HG02840 (cell line): ENCODE measurements around the gene CYP3A7.
"Not testable (repeated sequence)": the region's sequence is repeated elsewhere in the genome, so short reads cannot be mapped to it uniquely, and the experiment has no call there.

Source experiments
- ATAC-seq: cut with Tn5 transposase; IDR thresholded peaks from one replicate; pipeline ENCODE4 v1.9.1; 2021; ENCODE audit warnings: mild to moderate bottlenecking, moderate library complexity, moderate number of reproducible peaks; ENCODE audit not compliant: unreplicated experiment, low FRiP score

The CYP3A7 gene

DNA sequence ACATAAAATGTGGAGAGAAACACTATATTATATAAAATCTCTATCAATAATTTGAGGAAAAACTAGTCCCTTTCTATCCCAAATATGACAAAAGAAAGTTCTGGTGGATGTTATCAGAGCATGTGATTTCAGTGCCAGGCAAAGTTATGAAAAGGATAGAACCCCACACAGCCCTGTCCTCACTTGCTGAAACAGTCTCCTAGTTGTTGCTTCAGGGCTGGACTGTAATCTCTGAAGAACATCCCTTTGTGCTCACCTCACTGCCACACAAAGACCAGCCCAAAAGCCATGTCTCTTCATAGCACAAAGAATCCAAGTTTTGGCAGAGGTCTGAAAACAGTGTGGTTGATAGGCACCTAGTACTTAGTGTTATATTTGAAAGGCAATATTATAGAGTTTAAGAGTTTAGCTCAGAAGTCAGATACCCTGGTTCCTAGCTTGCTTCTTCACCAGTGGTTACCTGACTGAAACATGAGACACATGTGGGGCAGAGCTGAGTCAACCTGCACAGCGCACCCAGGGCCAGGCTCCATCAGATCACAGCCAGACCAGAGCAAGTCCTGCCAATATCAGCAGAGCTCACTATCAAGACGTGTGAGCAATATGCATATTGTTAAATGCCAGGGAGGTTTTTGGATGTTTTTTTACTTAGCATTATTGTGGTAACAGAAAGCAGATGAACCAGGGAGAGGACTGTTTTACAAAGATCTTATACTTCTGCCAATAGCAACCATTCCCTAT, 25.0 kb downstream of the CYP3A7 start:
- no peak for ATAC-seq

GRCh38 chr7:99709260-99709659, 25.7 kb downstream of the CYP3A7 start:
- no peak for ATAC-seq

GRCh38 chr7:99707096-99707495, 27.9 kb downstream of the CYP3A7 start:
- no peak for ATAC-seq

GRCh38 chr7:99699946-99700345, 35.0 kb downstream of the CYP3A7 start:
- no peak for ATAC-seq

DNA sequence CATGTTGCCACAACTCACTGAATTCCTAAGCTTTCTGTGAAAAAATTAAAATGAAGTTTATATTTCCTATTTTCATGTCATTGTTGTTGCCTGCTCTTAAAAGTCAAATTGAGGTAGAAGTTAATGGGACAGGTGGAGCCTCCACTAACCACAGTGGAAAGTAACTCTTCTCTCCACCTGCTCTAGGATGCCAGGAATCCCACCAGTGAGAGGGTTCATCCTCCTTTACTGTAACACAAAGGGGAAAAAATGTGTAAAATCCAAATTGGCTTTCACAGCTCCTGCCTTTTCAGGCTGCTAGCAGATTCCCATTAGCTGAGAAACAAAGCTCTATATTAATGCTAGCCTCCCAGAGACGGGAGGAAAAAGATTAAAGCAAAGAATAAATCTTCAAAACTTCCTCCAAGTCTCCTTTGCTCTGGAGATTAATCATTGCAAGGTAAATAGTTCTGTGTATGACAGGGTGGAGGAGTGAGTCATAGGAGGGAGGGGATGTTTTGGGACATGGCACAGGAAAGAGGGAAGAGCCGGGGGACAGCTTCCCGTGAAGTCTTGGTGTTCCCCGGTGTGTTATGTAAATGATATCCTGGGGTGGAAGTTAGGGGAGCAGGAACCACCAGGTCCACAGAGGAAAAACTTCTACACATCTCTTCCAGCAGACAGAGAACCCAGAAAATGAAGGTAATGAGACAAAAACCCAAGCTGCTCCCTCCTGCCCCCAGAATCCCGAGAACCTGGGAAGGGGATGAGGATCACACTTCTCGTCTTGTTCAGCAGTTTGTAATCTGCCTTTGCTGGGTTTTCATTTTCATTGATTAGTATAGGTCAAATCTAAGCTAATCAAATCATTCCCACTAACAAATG, 35.9 kb downstream of the CYP3A7 start:
- not testable (repeated sequence) for ATAC-seq

DNA sequence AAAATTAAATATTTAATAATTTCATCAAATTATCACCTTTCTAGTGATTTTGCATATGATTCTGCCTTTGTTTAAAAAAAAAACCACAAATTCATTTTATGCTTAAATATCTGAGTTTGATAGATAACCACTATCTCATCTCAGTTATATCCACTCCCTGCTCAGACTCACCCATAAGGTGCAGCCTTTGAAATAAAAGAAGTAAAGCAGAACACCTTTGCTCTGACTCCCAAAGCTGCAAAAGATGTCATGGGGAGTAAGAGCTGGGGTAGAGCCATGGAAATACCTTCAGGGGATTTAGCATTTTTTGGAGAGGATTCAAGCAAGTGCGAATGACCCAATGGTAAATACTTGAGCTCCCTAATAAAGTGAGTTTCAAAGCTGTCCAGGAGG, 40.1 kb downstream of the CYP3A7 start:
- ATAC-seq, result no peak

GRCh38 chr7:99694201-99694911, 40.6 kb downstream of the CYP3A7 start:
- ATAC-seq, result no peak

- ATAC-seq, result no peak
Observed at GRCh38 chr7:99693427-99694200, 41.4 kb downstream of the CYP3A7 start.

DNA sequence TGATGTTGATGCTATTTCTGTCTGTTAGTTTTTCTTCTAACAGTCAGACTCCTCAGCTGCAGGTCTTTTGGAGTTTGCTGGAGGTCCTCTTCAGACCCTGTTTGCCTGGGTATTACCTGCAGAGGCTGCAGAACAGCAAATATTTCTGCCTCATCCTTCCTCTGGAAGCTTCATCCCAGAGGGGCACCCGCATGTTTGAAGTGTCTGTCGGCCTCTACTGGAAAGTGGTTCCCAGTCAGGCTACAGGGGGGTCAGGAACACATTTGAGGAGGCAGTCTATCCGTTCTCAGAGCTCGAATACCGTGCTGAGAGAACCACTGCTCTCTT, 41.9 kb downstream of the CYP3A7 start:
- ATAC-seq, result no peak

- not testable (repeated sequence) for ATAC-seq
Observed at GRCh38 chr7:99692563-99692962, 42.4 kb downstream of the CYP3A7 start.

- not testable (repeated sequence) for ATAC-seq
Observed at GRCh38 chr7:99691658-99692057, 43.3 kb downstream of the CYP3A7 start.

DNA sequence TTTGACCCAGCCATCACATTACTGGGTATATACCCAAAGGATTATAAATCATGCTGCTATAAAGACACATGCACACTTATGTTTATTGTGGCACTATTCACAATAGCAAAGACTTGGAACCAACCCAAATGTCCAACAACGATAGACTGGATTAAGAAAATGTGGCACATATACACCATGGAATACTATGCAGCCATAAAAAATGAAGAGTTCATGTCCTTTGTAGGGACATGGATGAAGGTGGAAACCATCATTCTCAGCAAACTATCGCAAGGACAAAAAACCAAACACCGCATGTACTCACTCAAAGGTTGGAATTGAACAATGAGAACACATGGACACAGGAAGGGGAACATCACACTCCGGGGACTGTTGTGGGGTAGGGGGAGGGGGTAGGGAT, 44.1 kb downstream of the CYP3A7 start:
- not testable (repeated sequence) for ATAC-seq

DNA sequence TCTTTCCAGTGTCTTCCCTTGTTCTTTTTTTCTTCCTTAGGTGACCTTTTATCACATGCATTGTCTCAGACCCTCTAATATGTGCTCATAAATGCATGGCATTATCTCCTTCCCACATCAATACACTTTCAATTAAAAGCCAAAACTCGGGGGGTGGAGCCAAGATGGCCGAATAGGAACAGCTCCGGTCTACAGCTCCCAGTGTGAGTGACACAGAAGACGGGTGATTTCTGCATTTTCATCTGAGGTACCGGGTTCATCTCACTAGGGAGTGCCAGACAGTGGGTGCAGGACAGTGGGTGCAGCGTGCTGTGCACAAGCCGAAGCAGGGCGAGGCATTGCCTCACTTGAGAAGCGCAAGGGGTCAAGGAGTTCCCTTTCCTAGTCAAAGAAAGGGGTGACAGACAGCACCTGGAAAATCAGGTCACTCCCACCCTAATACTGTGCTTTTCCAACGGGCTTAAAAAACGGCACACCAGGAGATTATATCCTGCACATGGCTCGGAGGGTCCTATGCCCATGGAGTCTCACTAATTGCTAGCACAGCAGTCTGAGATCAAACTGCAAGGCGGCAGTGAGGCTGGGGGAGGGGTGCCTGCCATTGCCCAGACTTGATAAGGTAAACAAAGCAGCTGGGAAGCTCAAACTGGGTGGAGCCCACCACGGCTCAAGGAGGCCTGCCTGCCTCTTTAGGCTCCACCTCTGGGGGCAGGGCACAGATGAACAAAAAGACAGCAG, 49.0 kb downstream of the CYP3A7 start:
- ATAC-seq, result not testable (repeated sequence)

DNA sequence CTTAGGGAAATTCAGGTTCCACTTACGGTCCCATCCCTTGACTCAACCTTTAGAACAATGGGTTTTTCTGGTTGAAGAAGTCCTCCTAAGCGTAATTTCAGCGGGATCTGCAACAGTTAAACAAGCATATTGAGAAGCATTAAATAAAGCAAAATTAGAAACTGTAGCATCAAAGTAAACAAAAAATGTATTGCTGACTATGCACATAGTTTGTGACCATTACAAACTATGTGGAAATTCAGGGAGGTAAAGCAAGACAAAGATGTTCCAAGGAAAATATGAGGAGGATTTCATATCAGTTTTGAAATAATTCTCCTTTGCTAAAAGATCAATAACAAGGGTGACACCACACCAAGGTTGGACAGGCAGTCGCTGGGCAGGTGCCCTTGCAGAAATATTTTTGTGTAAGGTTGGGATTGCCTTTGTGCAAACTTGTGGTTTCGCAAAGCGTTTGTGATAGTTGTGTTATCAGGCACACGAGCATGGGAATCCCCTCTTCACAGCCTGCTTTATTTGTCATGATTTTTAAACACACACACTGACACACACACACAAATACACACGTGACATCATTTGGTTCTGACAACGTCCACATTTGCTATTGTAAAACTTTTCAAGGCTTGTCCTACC, 49.8 kb downstream of the CYP3A7 start:
- ATAC-seq, result no peak

GRCh38 chr7:99679400-99680191, 55.4 kb downstream of the CYP3A7 start, which contains the start of gene CYP3A5:
TSS of gene CYP3A5 (minus strand) at chr7:99679996. CDS start at chr7:99679896, 100 bp downstream.
- ATAC-seq, result no peak

DNA sequence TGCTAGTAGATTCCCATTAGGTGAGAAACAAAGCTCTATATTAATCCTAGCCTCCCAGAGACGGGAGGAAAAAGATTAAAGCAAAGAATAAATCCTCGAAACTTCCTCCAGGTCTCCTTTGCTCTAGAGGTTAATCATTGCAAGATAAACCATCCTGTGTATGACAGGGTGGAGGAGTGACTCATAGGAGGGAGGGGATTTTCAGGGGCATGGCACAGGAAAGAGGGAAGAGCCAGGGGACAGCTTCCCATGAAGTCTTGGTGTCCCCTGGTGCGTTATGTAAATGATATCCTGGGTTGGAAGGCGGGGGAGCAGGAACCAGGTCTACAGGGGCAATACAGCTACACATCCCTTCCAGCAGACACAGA, 56.0 kb downstream of the CYP3A7 start:
- no peak for ATAC-seq

GRCh38 chr7:99677648-99678045, 57.3 kb downstream of the CYP3A7 start:
- ATAC-seq, result no peak

DNA sequence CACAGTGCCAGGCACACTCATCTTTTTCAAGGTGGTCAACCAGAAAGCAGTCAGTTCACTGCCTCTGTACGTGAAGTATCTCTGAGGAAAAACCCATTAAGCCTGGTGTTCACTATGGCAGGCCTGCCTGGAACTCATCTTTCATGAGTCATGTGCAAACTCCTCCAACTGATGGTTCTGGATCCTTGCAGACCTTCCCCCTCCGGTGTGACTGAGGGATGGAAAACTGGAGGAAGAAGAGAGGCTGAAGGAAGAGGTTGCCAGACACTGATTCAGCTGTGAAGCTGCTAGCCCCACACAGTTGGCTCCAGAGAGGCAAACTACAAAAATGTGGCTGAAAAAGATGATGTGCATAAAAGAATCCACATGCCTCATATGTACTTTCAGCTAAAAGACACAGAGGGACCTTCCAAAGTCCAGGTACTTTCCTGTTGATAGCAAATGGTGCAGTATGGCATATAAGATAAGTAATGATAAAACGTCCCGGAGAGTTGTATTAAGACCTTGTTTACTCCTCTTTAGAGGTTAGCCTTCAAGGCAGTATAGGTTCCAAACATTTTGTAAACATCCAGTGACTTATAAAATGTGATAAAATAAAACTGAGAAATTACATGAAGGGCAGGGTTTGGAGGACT, 57.9 kb downstream of the CYP3A7 start:
- ATAC-seq, result no peak
